ENCODE data around the gene GAK.

Gene GAK

GRCh38 chr4:858041-858481 lies 74.1 kb downstream of the GAK start:
- peaks cover 8% of the 10 kb centered on the region for H3K4me1 Mint-ChIP-seq
- H3K27me3 Mint-ChIP-seq = no peaks in the 10 kb centered on the region
- H3K36me3 Mint-ChIP-seq = peaks cover 84% of the 10 kb centered on the region
- no peak for ATAC-seq
- no peak overlapping the region for H3K4me3 Mint-ChIP-seq
- H3K9me3 Mint-ChIP-seq = peaks cover 6% of the 10 kb centered on the region
- no peak overlapping the region for H3K27ac Mint-ChIP-seq

GRCh38 chr4:857461-857860 lies 74.7 kb downstream of the GAK start:
- H3K4me1 Mint-ChIP-seq = peaks cover 8% of the 10 kb centered on the region
- no peak overlapping the region for H3K27ac Mint-ChIP-seq
- H3K4me3 Mint-ChIP-seq = no peak overlapping the region
- no peak for ATAC-seq
- H3K27me3 Mint-ChIP-seq = no peaks in the 10 kb centered on the region
- peaks cover 84% of the 10 kb centered on the region for H3K36me3 Mint-ChIP-seq
- H3K9me3 Mint-ChIP-seq = peaks cover 6% of the 10 kb centered on the region

- peaks cover 8% of the 10 kb centered on the region for H3K4me1 Mint-ChIP-seq
- H3K27me3 Mint-ChIP-seq = no peaks in the 10 kb centered on the region
- H3K36me3 Mint-ChIP-seq = peaks cover 79% of the 10 kb centered on the region
- ATAC-seq = no peak
- peak overlapping the region; percentile 55 for H3K27ac Mint-ChIP-seq
- no peak overlapping the region for H3K4me3 Mint-ChIP-seq
- peaks cover 6% of the 10 kb centered on the region for H3K9me3 Mint-ChIP-seq
Observed at GRCh38 chr4:856225-856901, 75.8 kb downstream of the GAK start.

- Mint-ChIP-seq H3K27me3 (no peaks in the 10 kb centered on the region), H3K4me1 (peaks cover 8% of the 10 kb centered on the region), H3K9me3 (peaks cover 6% of the 10 kb centered on the region), H3K4me3 (no peak overlapping the region), H3K36me3 (peaks cover 79% of the 10 kb centered on the region), H3K27ac (peak overlapping the region; percentile 55)
- no peak for ATAC-seq
Observed at GRCh38 chr4:855880-856224, 76.3 kb downstream of the GAK start.

- no peaks in the 10 kb centered on the region for H3K27me3 Mint-ChIP-seq
- ATAC-seq = no peak
- H3K4me1 Mint-ChIP-seq = peaks cover 8% of the 10 kb centered on the region
- H3K9me3 Mint-ChIP-seq = peaks cover 6% of the 10 kb centered on the region
- H3K36me3 Mint-ChIP-seq = peaks cover 72% of the 10 kb centered on the region
- H3K4me3 Mint-ChIP-seq = no peak overlapping the region
- H3K27ac Mint-ChIP-seq = no peak overlapping the region
Observed at GRCh38 chr4:854356-854755, 77.8 kb downstream of the GAK start.

- Mint-ChIP-seq H3K4me1 (peaks cover 8% of the 10 kb centered on the region), H3K27me3 (no peaks in the 10 kb centered on the region), H3K36me3 (peaks cover 72% of the 10 kb centered on the region), H3K27ac (no peak overlapping the region), H3K4me3 (no peak overlapping the region), H3K9me3 (peaks cover 6% of the 10 kb centered on the region)
- no peak for ATAC-seq
Observed at GRCh38 chr4:853416-853781, 78.7 kb downstream of the GAK start.

- Mint-ChIP-seq H3K27me3 (no peaks in the 10 kb centered on the region), H3K27ac (no peak overlapping the region), H3K9me3 (peaks cover 6% of the 10 kb centered on the region), H3K36me3 (peaks cover 68% of the 10 kb centered on the region), H3K4me3 (no peak overlapping the region), H3K4me1 (peaks cover 8% of the 10 kb centered on the region)
- ATAC-seq = no peak
Observed at GRCh38 chr4:851701-852430, 80.2 kb downstream of the GAK start.

- H3K9me3 Mint-ChIP-seq = no peaks in the 10 kb centered on the region
- no peak overlapping the region for H3K4me3 Mint-ChIP-seq
- no peak for ATAC-seq
- no peak overlapping the region for H3K27ac Mint-ChIP-seq
- peaks cover 65% of the 10 kb centered on the region for H3K36me3 Mint-ChIP-seq
- H3K4me1 Mint-ChIP-seq = no peaks in the 10 kb centered on the region
- no peaks in the 10 kb centered on the region for H3K27me3 Mint-ChIP-seq
Observed at GRCh38 chr4:850323-850945, 81.7 kb downstream of the GAK start.

- H3K9me3 Mint-ChIP-seq = no peaks in the 10 kb centered on the region
- no peaks in the 10 kb centered on the region for H3K4me1 Mint-ChIP-seq
- no peak for ATAC-seq
- H3K27me3 Mint-ChIP-seq = no peaks in the 10 kb centered on the region
- peaks cover 65% of the 10 kb centered on the region for H3K36me3 Mint-ChIP-seq
- H3K4me3 Mint-ChIP-seq = no peak overlapping the region
- H3K27ac Mint-ChIP-seq = no peak overlapping the region
Observed at GRCh38 chr4:849478-850175, 82.5 kb downstream of the GAK start.

- Mint-ChIP-seq H3K4me3 (no peak overlapping the region), H3K9me3 (peaks cover 4% of the 10 kb centered on the region), H3K27me3 (no peaks in the 10 kb centered on the region), H3K4me1 (no peaks in the 10 kb centered on the region), H3K27ac (no peak overlapping the region), H3K36me3 (peaks cover 68% of the 10 kb centered on the region)
- no peak for ATAC-seq
Observed at GRCh38 chr4:848803-849477, 83.2 kb downstream of the GAK start.

- H3K4me1 Mint-ChIP-seq = no peaks in the 10 kb centered on the region
- no peak overlapping the region for H3K4me3 Mint-ChIP-seq
- no peaks in the 10 kb centered on the region for H3K27me3 Mint-ChIP-seq
- no peak overlapping the region for H3K27ac Mint-ChIP-seq
- peaks cover 67% of the 10 kb centered on the region for H3K36me3 Mint-ChIP-seq
- no peak for ATAC-seq
- peaks cover 4% of the 10 kb centered on the region for H3K9me3 Mint-ChIP-seq
Observed at GRCh38 chr4:848307-848691, 83.8 kb downstream of the GAK start.

GRCh38 chr4:845836-846251 lies 86.3 kb downstream of the GAK start:
- Mint-ChIP-seq H3K27me3 (no peaks in the 10 kb centered on the region), H3K9me3 (peaks cover 6% of the 10 kb centered on the region), H3K4me3 (no peak overlapping the region), H3K27ac (no peak overlapping the region), H3K36me3 (peaks cover 68% of the 10 kb centered on the region), H3K4me1 (no peaks in the 10 kb centered on the region)
- ATAC-seq = no peak

- H3K36me3 Mint-ChIP-seq = peaks cover 67% of the 10 kb centered on the region
- no peaks in the 10 kb centered on the region for H3K27me3 Mint-ChIP-seq
- H3K4me1 Mint-ChIP-seq = no peaks in the 10 kb centered on the region
- no peak for ATAC-seq
- H3K27ac Mint-ChIP-seq = no peak overlapping the region
- peaks cover 6% of the 10 kb centered on the region for H3K9me3 Mint-ChIP-seq
- H3K4me3 Mint-ChIP-seq = no peak overlapping the region
Observed at GRCh38 chr4:845233-845835, 86.8 kb downstream of the GAK start.

- Mint-ChIP-seq H3K36me3 (peaks cover 69% of the 10 kb centered on the region), H3K4me3 (no peak overlapping the region), H3K4me1 (no peaks in the 10 kb centered on the region), H3K27ac (no peak overlapping the region), H3K27me3 (no peaks in the 10 kb centered on the region), H3K9me3 (peaks cover 6% of the 10 kb centered on the region)
- ATAC-seq = no peak
Observed at GRCh38 chr4:844752-845232, 87.3 kb downstream of the GAK start.
